Neural progenitor cell (in vitro differentiated cells): ENCODE measurements around the gene CCDC122. TPM values are rescaled to one million over a fixed set of nuclear protein-coding genes. Genes with fewer than 3 reads are reported as not detected.

Experiments
- DNase-seq: peaks from one replicate; pipeline ENCODE4 v3.0.0-alpha.2; 2016; ENCODE audit warnings: low spot score
- H2AFZ ChIP-seq: fragments of 200-600 bp; sonication (generic); replicated peaks from 2 replicates; pipeline ENCODE4 v1.6.1; 2016; ENCODE audit warnings: antibody characterized with exemption
- H3F3A ChIP-seq: fragments of 200-600 bp; sonication (generic); 2 replicates; pipeline ENCODE4 v1.6.1; 2016; ENCODE audit warnings: antibody characterized with exemption, low read depth
- H3K27ac ChIP-seq: fragments of 200-600 bp; sonication (generic); 2 replicates; pipeline ENCODE4 v1.5.1; 2016; ENCODE audit warnings: mild to moderate bottlenecking
- H3K27me3 ChIP-seq: fragments of 200-600 bp; sonication (generic); 2 replicates; pipeline ENCODE4 v1.6.1; 2016; ENCODE audit warnings: mild to moderate bottlenecking, moderate library complexity
- H3K36me3 ChIP-seq: fragments of 200-600 bp; sonication (generic); 2 replicates; pipeline ENCODE4 v1.5.1; 2016
- H3K4me1 ChIP-seq: fragments of 200-600 bp; sonication (generic); 2 replicates; pipeline ENCODE4 v1.6.1; 2016; ENCODE audit warnings: mixed run types
- H3K4me2 ChIP-seq: fragments of 200-600 bp; sonication (generic); 2 replicates; pipeline ENCODE4 v1.6.1; 2016
- H3K4me3 ChIP-seq: fragments of 200-600 bp; sonication (generic); 2 replicates; pipeline ENCODE4 v1.5.1; 2016
- H3K79me2 ChIP-seq: fragments of 200-600 bp; sonication (generic); 2 replicates; pipeline ENCODE4 v1.6.1; 2016; ENCODE audit warnings: low read depth
- H3K9ac ChIP-seq: fragments of 200-600 bp; sonication (generic); 2 replicates; pipeline ENCODE4 v1.6.1; 2016
- H3K9me3 ChIP-seq: fragments of 200-600 bp; sonication (generic); 2 replicates; pipeline ENCODE4 v1.5.1; 2016; ENCODE audit warnings: low read depth
- H4K20me1 ChIP-seq: fragments of 200-600 bp; sonication (generic); 2 replicates; pipeline ENCODE4 v1.6.1; 2016; ENCODE audit warnings: low read depth
- H3K27ac Mint-ChIP-seq: 3 replicates; pipeline ENCODE4 v1.8.0; 2021; ENCODE audit warnings: mixed read lengths
- H3K27me3 Mint-ChIP-seq: 2 replicates; pipeline ENCODE4 v1.8.0; 2022; ENCODE audit warnings: low read depth, mild to moderate bottlenecking, inconsistent platforms, moderate library complexity, mixed read lengths; ENCODE audit not compliant: insufficient read depth
- H3K36me3 Mint-ChIP-seq: 3 replicates; pipeline ENCODE4 v1.8.0; 2021; ENCODE audit warnings: mixed read lengths
- H3K4me1 Mint-ChIP-seq: 3 replicates; pipeline ENCODE4 v1.8.0; 2021; ENCODE audit warnings: mixed read lengths
- H3K4me3 Mint-ChIP-seq: 3 replicates; pipeline ENCODE4 v1.8.0; 2021; ENCODE audit warnings: mild to moderate bottlenecking, moderate library complexity, mixed read lengths
- H3K9me3 Mint-ChIP-seq: 3 replicates; pipeline ENCODE4 v1.8.0; 2020; ENCODE audit warnings: mixed read lengths
- CTCF ChIP-seq: fragments of 200-600 bp; sonication (generic); IDR thresholded peaks from 2 replicates; pipeline ENCODE4 v1.5.1; 2017; ENCODE audit warnings: antibody characterized with exemption, mild to moderate bottlenecking
- EZH2 ChIP-seq: fragments of 200-600 bp; sonication (generic); IDR thresholded peaks from 2 replicates; pipeline ENCODE4 v1.6.1; 2017; ENCODE audit warnings: antibody characterized with exemption, mild to moderate bottlenecking, moderate library complexity
- EZH2phosphoT487 ChIP-seq: fragments of 200-600 bp; sonication (generic); IDR thresholded peaks from 2 replicates; pipeline ENCODE4 v1.6.1; 2017; ENCODE audit warnings: antibody characterized with exemption
- total RNA-seq: library from RNA; depleted of rRNA; stranded (reverse); fragments of >200 nt; gene quantifications from 2 replicates; pipeline ENCODE4 v1.2.3, GENCODE V29; 2015; ENCODE audit warnings: low replicate concordance

CCDC122 gene
- total RNA-seq, 1 donor from 2014 or later: 24.4 TPM

- Mint-ChIP-seq H3K36me3 (no peaks in the 10 kb centered on the region), H3K9me3 (no peaks in the 10 kb centered on the region), H3K4me1 (peaks cover 17% of the 10 kb centered on the region), H3K27me3 (peaks cover 4% of the 10 kb centered on the region), H3K4me3 (no peak overlapping the region), H3K27ac (no peak overlapping the region)
- H3K36me3 ChIP-seq: no peaks in the 10 kb centered on the region
- peaks cover 10% of the 10 kb centered on the region for H3K4me1 ChIP-seq
- no peak overlapping the region for H3K27ac ChIP-seq
- peaks cover 7% of the 10 kb centered on the region for H3F3A ChIP-seq
- H3K9me3 ChIP-seq: no peaks in the 10 kb centered on the region
- DNase-seq: no peak
- no peak overlapping the region for H3K4me3 ChIP-seq
- no peak overlapping the region for H3K4me2 ChIP-seq
- no peak overlapping the region for H3K9ac ChIP-seq
- H3K79me2 ChIP-seq: no peaks in the 10 kb centered on the region
- peaks cover 11% of the 10 kb centered on the region for H3K27me3 ChIP-seq
- H4K20me1 ChIP-seq: no peaks in the 10 kb centered on the region
- H2AFZ ChIP-seq: no peak overlapping the region
- no peak for TF ChIP-seq EZH2phosphoT487
- TF ChIP-seq CTCF: no peak
- no peak for TF ChIP-seq EZH2
Measured at GRCh38 chr13:43792076-43792881, 87.3 kb downstream of the CCDC122 start.

GRCh38 chr13:43787997-43788396 is 91.5 kb downstream of the CCDC122 start:
- H3K4me1 Mint-ChIP-seq: peaks cover 31% of the 10 kb centered on the region
- peak overlapping the region; percentile 37 for H3K27ac Mint-ChIP-seq
- Histone ChIP-seq H3K9ac (no peak overlapping the region), H4K20me1 (no peaks in the 10 kb centered on the region), H3F3A (peaks cover 32% of the 10 kb centered on the region), H3K27me3 (peaks cover 49% of the 10 kb centered on the region), H3K27ac (no peak overlapping the region), H3K4me3 (peak overlapping the region; percentile 64), H2AFZ (no peak overlapping the region), H3K36me3 (no peaks in the 10 kb centered on the region), H3K4me1 (peaks cover 20% of the 10 kb centered on the region), H3K9me3 (no peaks in the 10 kb centered on the region), H3K79me2 (no peaks in the 10 kb centered on the region), H3K4me2 (peak overlapping the region; percentile 93)
- H3K9me3 Mint-ChIP-seq: no peaks in the 10 kb centered on the region
- H3K36me3 Mint-ChIP-seq: no peaks in the 10 kb centered on the region
- peak overlapping the region; percentile 90 for H3K4me3 Mint-ChIP-seq
- peak; percentile 42 for DNase-seq
- TF ChIP-seq EZH2phosphoT487 (no peak), CTCF (peak; percentile 32), EZH2 (no peak)
- peaks cover 4% of the 10 kb centered on the region for H3K27me3 Mint-ChIP-seq

GRCh38 chr13:43787518-43787891 is 92.0 kb downstream of the CCDC122 start:
- Histone ChIP-seq H3K79me2 (no peaks in the 10 kb centered on the region), H2AFZ (peak overlapping the region; percentile 94), H3K27ac (no peak overlapping the region), H3K27me3 (peaks cover 52% of the 10 kb centered on the region), H3K36me3 (no peaks in the 10 kb centered on the region), H3F3A (peaks cover 32% of the 10 kb centered on the region), H3K4me2 (peak overlapping the region; percentile 93), H3K9me3 (no peaks in the 10 kb centered on the region), H3K4me1 (peaks cover 20% of the 10 kb centered on the region), H3K4me3 (peak overlapping the region; percentile 64), H4K20me1 (no peaks in the 10 kb centered on the region), H3K9ac (no peak overlapping the region)
- Mint-ChIP-seq H3K9me3 (no peaks in the 10 kb centered on the region), H3K27me3 (peaks cover 4% of the 10 kb centered on the region), H3K27ac (peak overlapping the region; percentile 66), H3K36me3 (no peaks in the 10 kb centered on the region), H3K4me1 (peaks cover 31% of the 10 kb centered on the region), H3K4me3 (peak overlapping the region; percentile 90)
- peak; percentile 13 for DNase-seq
- peak; percentile 6 for TF ChIP-seq EZH2
- TF ChIP-seq EZH2phosphoT487: no peak
